IMR-90 (cell line): Measurements from ENCODE around the gene GTF2H4. TPM values are rescaled to one million over a fixed set of nuclear protein-coding genes. Genes with fewer than 3 reads are reported as not detected.

Experiments used
- ATAC-seq: fragments of 200-7000 bp; cut with Tn5 transposase; 2 replicates; pipeline ENCODE4 v1.9.1; 2020; ENCODE audit warnings: low read depth, mild to moderate bottlenecking, moderate library complexity
- BruUV-seq: library from RNA; stranded (reverse); fragments of 400-500 nt; replicated peaks from 2 replicates; lab custom pipeline; 2021; lab: Mats Ljungman, UMichigan
- CTCF ChIA-PET: fragments of 300-600 bp; formaldehyde crosslinking; extraction: SDS; loops from one replicate; lab custom pipeline; 2021; ENCODE audit warnings: antibody characterized with exemption; lab: Yijun Ruan, JAX
- POLR2A ChIA-PET: fragments of 300-600 bp; sonication (Branson Sonifier 250); formaldehyde crosslinking; loops from one replicate; lab custom pipeline; 2022; ENCODE audit warnings: antibody characterized with exemption; ENCODE audit not compliant: unreplicated experiment; lab: Charles Lee
- DNase-seq: peaks from one replicate; pipeline ENCODE4 v3.0.0; 2013
- H2AFZ ChIP-seq: replicated peaks from 2 replicates; pipeline ENCODE3; 2013; ENCODE audit warnings: low read length, mild to moderate bottlenecking; ENCODE audit not compliant: poor library complexity
- H2AK5ac ChIP-seq: 2 replicates; pipeline ENCODE4 v1.6.1; 2013; ENCODE audit warnings: low read depth, low read length, inconsistent platforms
- H2AK9ac ChIP-seq: replicated peaks from 2 replicates; pipeline ENCODE3; 2013; ENCODE audit warnings: mild to moderate bottlenecking, low read depth, low read length, moderate library complexity; ENCODE audit not compliant: poor library complexity
- H2BK120ac ChIP-seq: 2 replicates; pipeline ENCODE4 v1.6.1; 2013; ENCODE audit warnings: low read depth, low read length, inconsistent platforms
- H2BK15ac ChIP-seq: 3 replicates; pipeline ENCODE4 v1.6.1; 2013; ENCODE audit warnings: low read depth, low read length, inconsistent platforms
- H2BK20ac ChIP-seq: 2 replicates; pipeline ENCODE4 v1.6.1; 2013; ENCODE audit warnings: low read depth, mild to moderate bottlenecking, inconsistent platforms, low read length, moderate library complexity
- H2BK5ac ChIP-seq: 2 replicates; pipeline ENCODE4 v1.6.1; 2013; ENCODE audit warnings: mild to moderate bottlenecking, low read depth, low read length, inconsistent platforms; ENCODE audit not compliant: poor library complexity, severe bottlenecking
- H3K14ac ChIP-seq: replicated peaks from 2 replicates; pipeline ENCODE4 v1.6.1; 2013; ENCODE audit warnings: low read depth, low read length, inconsistent platforms
- H3K18ac ChIP-seq: 2 replicates; pipeline ENCODE4 v1.6.1; 2013; ENCODE audit warnings: low read depth, low read length, control low read depth
- H3K23ac ChIP-seq: 2 replicates; pipeline ENCODE4 v1.6.1; 2013; ENCODE audit warnings: low read depth, low read length, inconsistent platforms
- H3K27ac ChIP-seq: 2 replicates; pipeline ENCODE4 v1.5.1; 2013; ENCODE audit warnings: mild to moderate bottlenecking, control low read depth, low read length; ENCODE audit not compliant: insufficient read depth
- H3K27me3 ChIP-seq: 2 replicates; pipeline ENCODE4 v1.6.1; 2013; ENCODE audit warnings: low read length; ENCODE audit not compliant: control insufficient read depth, insufficient read depth
- H3K36me3 ChIP-seq: 2 replicates; pipeline ENCODE4 v1.6.1; 2013; ENCODE audit warnings: low read length, mixed read lengths; ENCODE audit not compliant: control insufficient read depth, insufficient read depth
- H3K4ac ChIP-seq: 2 replicates; pipeline ENCODE4 v1.6.1; 2013; ENCODE audit warnings: low read depth, low read length, inconsistent platforms
- H3K4me1 ChIP-seq: 2 replicates; pipeline ENCODE4 v1.6.1; 2013; ENCODE audit warnings: low read length, mixed read lengths; ENCODE audit not compliant: control insufficient read depth, insufficient read depth
- H3K4me2 ChIP-seq: 2 replicates; pipeline ENCODE4 v1.6.1; 2013; ENCODE audit warnings: low read depth, mild to moderate bottlenecking, control low read depth, low read length, moderate library complexity
- H3K4me3 ChIP-seq: 2 replicates; pipeline ENCODE4 v1.5.1; 2013; ENCODE audit warnings: low read depth, mild to moderate bottlenecking, control low read depth, low read length, moderate library complexity; ENCODE audit not compliant: insufficient read depth
- H3K56ac ChIP-seq: 2 replicates; pipeline ENCODE4 v1.6.1; 2013; ENCODE audit warnings: low read length, inconsistent platforms; ENCODE audit not compliant: insufficient read depth; ENCODE audit errors: extremely low read depth
- H3K79me1 ChIP-seq, 2 experiments: 2 replicates each; pipeline ENCODE4 v1.6.1; 2013; ENCODE audit warnings: low read length in 2 of 2, inconsistent platforms in 1 of 2, low read depth in 1 of 2
- H3K9ac ChIP-seq: 2 replicates; pipeline ENCODE4 v1.6.1; 2013; ENCODE audit warnings: low read depth, low read length, control low read depth
- H3K9me1 ChIP-seq: 2 replicates; pipeline ENCODE4 v1.6.1; 2013; ENCODE audit warnings: low read length, inconsistent platforms; ENCODE audit not compliant: insufficient read depth
- H3K9me3 ChIP-seq: 2 replicates; pipeline ENCODE4 v1.6.1; 2013; ENCODE audit warnings: low read length; ENCODE audit not compliant: control insufficient read depth, insufficient read depth
- H4K20me1 ChIP-seq: 2 replicates; pipeline ENCODE4 v1.6.1; 2013; ENCODE audit warnings: low read length, inconsistent platforms; ENCODE audit not compliant: insufficient read depth
- H4K5ac ChIP-seq: 2 replicates; pipeline ENCODE4 v1.6.1; 2013; ENCODE audit warnings: mild to moderate bottlenecking, low read depth, low read length, control low read depth
- H4K8ac ChIP-seq, 2 experiments: 2 replicates each; pipeline ENCODE4 v1.6.1; 2013; ENCODE audit warnings: low read depth in 2 of 2, low read length in 2 of 2, control low read depth in 1 of 2, inconsistent platforms in 1 of 2
- H4K91ac ChIP-seq: 2 replicates; pipeline ENCODE4 v1.6.1; 2013; ENCODE audit warnings: low read depth, low read length, inconsistent platforms; ENCODE audit not compliant: insufficient read depth
- RAD21 ChIP-seq: IDR thresholded peaks from 2 replicates; pipeline ENCODE4 v1.6.1; 2012; ENCODE audit warnings: low read length, improper control_type of control experiment
- WGBS, 2 experiments: methylation state at CpG; one replicate each; pipeline versions ENCODE4 v1.1.5 to v1.1.7; 2013; ENCODE audit warnings: missing lambda C conversion rate in 2 of 2; ENCODE audit not compliant: insufficient read length in 1 of 2; ENCODE audit errors: extremely low coverage in 2 of 2; 5-methylcytosine and 5-hydroxymethylcytosine counted together
- dilution Hi-C: fragments of 300-500 bp; cut with HindIII; formaldehyde crosslinking; loops from one replicate; pipeline ENCODE4 v1.14.3; 2018; ENCODE audit warnings: low sequenced_read_pairs; ENCODE audit not compliant: unreplicated experiment
- in situ Hi-C: fragments of 300-500 bp; cut with MboI; formaldehyde crosslinking; loops from 3 replicates; pipeline ENCODE4 v1.14.3; 2019; ENCODE audit warnings: low sequenced_read_pairs, inconsistent platforms, mixed read lengths
- intact Hi-C: fragments of 100-400 bp; cut with micrococcal nuclease; formaldehyde crosslinking; loops from 2 replicates; pipeline ENCODE4 v1.10.0; 2022
- polyA plus RNA-seq, 3 experiments: library from polyadenylated mRNA; depleted of rRNA; stranded (reverse); fragments of >200 nt; gene quantifications; 2 replicates each; pipeline ENCODE4 v1.2.3, GENCODE V29; 2012; ENCODE audit warnings: low replicate concordance in 1 of 3
- total RNA-seq: library from RNA; depleted of rRNA; stranded (reverse); fragments of >200 nt; gene quantifications from 2 replicates; pipeline ENCODE4 v1.2.3, GENCODE V29; 2012

The GTF2H4 gene
- total and polyA plus RNA-seq, 2 of the 4 experiments (the other 2 are of a cell fraction): 13.4 to 30.8 TPM

DNA sequence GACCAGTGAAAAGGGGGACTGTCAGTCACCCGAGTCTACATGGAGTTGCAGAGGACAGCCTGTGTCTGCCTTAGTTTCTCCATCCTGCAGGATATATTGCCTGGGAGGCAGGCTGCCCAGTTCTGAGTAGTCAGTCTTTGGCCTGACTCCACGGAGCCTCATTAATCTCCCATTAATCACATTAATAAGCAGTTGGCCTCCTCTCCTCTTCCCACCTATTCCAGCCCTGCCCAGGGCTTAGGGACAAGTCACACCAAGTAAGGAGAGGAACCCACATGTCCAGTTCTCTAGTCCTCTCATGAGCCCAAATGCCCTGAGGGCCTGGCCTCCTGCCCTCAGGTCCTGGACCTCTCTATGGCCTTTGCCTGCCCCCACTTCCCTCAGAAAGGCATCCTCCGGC is 31.5 kb downstream of the GTF2H4 start:
- CTCF ChIA-PET: interaction anchor here (1.1 kb wide), 1 partner anchor 140 kb away, joined by 3 read pairs; no protein-coding TSS in a partner anchor
- Histone ChIP-seq H3K56ac (no peak overlapping the region), H3K27ac (no peak overlapping the region), H2AK9ac (no peak overlapping the region), H3K9me3 (no peaks in the 10 kb centered on the region), H2AFZ (no peak overlapping the region), H3K4me1 (peaks cover 1% of the 10 kb centered on the region; the same call in 1 of the 2 replicates), H3K23ac (no peak overlapping the region), H3K79me1 (no peaks in the 10 kb centered on the region), H3K14ac (no peak overlapping the region), H3K9ac (no peak overlapping the region), H3K4me3 (no peak overlapping the region), H4K5ac (no peak overlapping the region), H2BK5ac (no peak overlapping the region), H2BK15ac (no peak overlapping the region), H3K27me3 (peaks cover 51% of the 10 kb centered on the region), H3K4ac (no peak overlapping the region), H3K36me3 (no peaks in the 10 kb centered on the region), H3K18ac (no peak overlapping the region), H3K4me2 (no peak overlapping the region), H4K91ac (no peak overlapping the region), H4K8ac (no peak overlapping the region), H2AK5ac (no peak overlapping the region), H3K9me1 (peaks cover 10% of the 10 kb centered on the region), H2BK120ac (no peak overlapping the region), H2BK20ac (no peak overlapping the region), H4K20me1 (no peaks in the 10 kb centered on the region)
- intact Hi-C loops (no loop called here), dilution Hi-C loops (no loop called here), in situ Hi-C loops (no loop called here)
- 14% methylated on average over 1 of the region's 3 CpGs; no CpG with 5 or more reads in 1 of the 2 experiments for WGBS, 2 experiments
- POLR2A ChIA-PET: no interaction called here
- no TSS peak for BruUV-seq
- ATAC-seq: no peak
- no peak for TF ChIP-seq RAD21
- no peak for DNase-seq
